Measurements from ENCODE around the gene ETFBKMT.
"Not testable (repeated sequence)": the region's sequence is repeated elsewhere in the genome, so short reads cannot be mapped to it uniquely, and the experiment has no call there.

The ETFBKMT gene

GRCh38 chr12:31718542-31719198 is 59.2 kb downstream of the ETFBKMT start:
- not testable (repeated sequence) for DNase-seq (ENCODE audit: low read depth)

GRCh38 chr12:31722580-31722979 is 63.1 kb downstream of the ETFBKMT start:
- no peak for DNase-seq (ENCODE audit: low read depth)

All from activated gamma-delta T cell treated with anti-CD3 and anti-CD28 coated beads, Interleukin-2, amount 50 U/mL, for 16 hours (primary cell).